Glutamatergic neuron (in vitro differentiated cells): ENCODE results near the gene CCL5. TPM values are rescaled to one million over a fixed set of nuclear protein-coding genes. Genes with fewer than 3 reads are reported as not detected.

Experiments used
- DNase-seq: peaks from one replicate; pipeline ENCODE4 v3.0.0; 2022
- H3K27ac Mint-ChIP-seq: one replicate; pipeline ENCODE4 v1.8.0; 2020; ENCODE audit warnings: mild to moderate bottlenecking, mixed read lengths, inconsistent platforms; ENCODE audit not compliant: unreplicated experiment
- H3K27me3 Mint-ChIP-seq: one replicate; pipeline ENCODE4 v1.8.0; 2020; ENCODE audit warnings: mild to moderate bottlenecking, moderate library complexity, mixed read lengths, inconsistent platforms; ENCODE audit not compliant: unreplicated experiment
- H3K36me3 Mint-ChIP-seq: one replicate; pipeline ENCODE4 v1.8.0; 2020; ENCODE audit warnings: mild to moderate bottlenecking, mixed read lengths, inconsistent platforms; ENCODE audit not compliant: unreplicated experiment
- H3K4me1 Mint-ChIP-seq: one replicate; pipeline ENCODE4 v1.8.0; 2020; ENCODE audit warnings: mild to moderate bottlenecking, low read depth, mixed read lengths, inconsistent platforms; ENCODE audit not compliant: unreplicated experiment
- H3K4me3 Mint-ChIP-seq: one replicate; pipeline ENCODE4 v1.8.0; 2020; ENCODE audit warnings: mild to moderate bottlenecking, mixed read lengths, inconsistent platforms; ENCODE audit not compliant: unreplicated experiment
- H3K9me3 Mint-ChIP-seq: one replicate; pipeline ENCODE4 v1.8.0; 2020; ENCODE audit warnings: mild to moderate bottlenecking, moderate library complexity, mixed read lengths, inconsistent platforms; ENCODE audit not compliant: unreplicated experiment
- total RNA-seq: library from RNA; stranded (reverse); fragmentation: NEBNext Ultra II Directional; extraction: Animal tissue kit (Norgen Biotek cat#: 25700); gene quantifications from one replicate; pipeline ENCODE4 v1.2.1, GENCODE V29; 2021; ENCODE audit not compliant: unreplicated experiment
- TF ChIP-seq, protein P1 (sequence below): fragments of 200-600 bp; sonication (generic); IDR thresholded peaks from one replicate; pipeline ENCODE4 v1.5.0; 2021; ENCODE audit not compliant: partially characterized antibody, unreplicated experiment

CCL5 gene
- total RNA-seq, 1 donor from 2014 or later = not detected

DNA sequence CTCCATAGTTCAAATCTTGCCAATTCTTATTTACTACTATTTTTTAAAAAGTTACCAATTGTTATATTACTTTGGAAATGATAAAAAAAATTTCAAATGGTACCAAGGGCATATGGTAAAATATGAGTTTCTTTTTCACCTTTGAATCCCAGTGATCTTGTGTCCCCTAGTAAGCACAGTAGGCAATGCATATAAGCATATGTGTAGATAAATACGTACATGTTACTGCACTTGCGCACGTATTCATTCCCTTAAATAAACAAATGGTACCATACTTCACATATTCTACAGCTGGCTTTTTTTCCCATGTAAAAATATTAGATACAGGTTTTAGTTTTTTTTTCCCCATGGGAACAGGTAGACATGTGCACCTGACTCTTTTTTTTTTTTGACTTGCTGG lies 39.1 kb downstream of the CCL5 start:
- no peaks in the 10 kb centered on the region for H3K36me3 Mint-ChIP-seq
- H3K27me3 Mint-ChIP-seq = peaks cover 2% of the 10 kb centered on the region
- H3K9me3 Mint-ChIP-seq = no peaks in the 10 kb centered on the region
- no peak for DNase-seq
- no peak overlapping the region for H3K27ac Mint-ChIP-seq
- TF ChIP-seq, protein P1, sequence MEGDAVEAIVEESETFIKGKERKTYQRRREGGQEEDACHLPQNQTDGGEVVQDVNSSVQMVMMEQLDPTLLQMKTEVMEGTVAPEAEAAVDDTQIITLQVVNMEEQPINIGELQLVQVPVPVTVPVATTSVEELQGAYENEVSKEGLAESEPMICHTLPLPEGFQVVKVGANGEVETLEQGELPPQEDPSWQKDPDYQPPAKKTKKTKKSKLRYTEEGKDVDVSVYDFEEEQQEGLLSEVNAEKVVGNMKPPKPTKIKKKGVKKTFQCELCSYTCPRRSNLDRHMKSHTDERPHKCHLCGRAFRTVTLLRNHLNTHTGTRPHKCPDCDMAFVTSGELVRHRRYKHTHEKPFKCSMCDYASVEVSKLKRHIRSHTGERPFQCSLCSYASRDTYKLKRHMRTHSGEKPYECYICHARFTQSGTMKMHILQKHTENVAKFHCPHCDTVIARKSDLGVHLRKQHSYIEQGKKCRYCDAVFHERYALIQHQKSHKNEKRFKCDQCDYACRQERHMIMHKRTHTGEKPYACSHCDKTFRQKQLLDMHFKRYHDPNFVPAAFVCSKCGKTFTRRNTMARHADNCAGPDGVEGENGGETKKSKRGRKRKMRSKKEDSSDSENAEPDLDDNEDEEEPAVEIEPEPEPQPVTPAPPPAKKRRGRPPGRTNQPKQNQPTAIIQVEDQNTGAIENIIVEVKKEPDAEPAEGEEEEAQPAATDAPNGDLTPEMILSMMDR = no peak
- no peak overlapping the region for H3K4me3 Mint-ChIP-seq
- no peaks in the 10 kb centered on the region for H3K4me1 Mint-ChIP-seq

DNA sequence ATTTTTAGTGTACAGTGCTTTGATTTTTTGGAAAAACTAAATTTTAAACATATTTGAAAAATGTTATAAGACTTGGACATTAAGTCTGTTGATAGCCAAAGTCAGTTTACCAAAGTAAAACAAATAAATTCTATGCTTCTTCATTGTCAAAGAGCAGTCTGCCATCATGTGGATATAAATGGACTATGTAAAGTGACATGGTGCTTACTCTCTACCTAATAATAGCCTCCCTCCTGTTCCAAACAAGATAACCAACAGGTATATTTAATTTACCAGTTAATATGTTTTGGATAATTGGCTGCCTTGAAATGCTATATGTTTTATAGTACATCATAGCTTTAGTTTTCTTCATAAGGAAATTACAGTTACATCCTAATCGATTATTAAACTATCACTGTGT lies 55.0 kb downstream of the CCL5 start:
- Mint-ChIP-seq H3K27me3 (peaks cover 3% of the 10 kb centered on the region), H3K9me3 (no peaks in the 10 kb centered on the region), H3K4me1 (no peaks in the 10 kb centered on the region), H3K27ac (no peak overlapping the region), H3K4me3 (no peak overlapping the region), H3K36me3 (no peaks in the 10 kb centered on the region)
- TF ChIP-seq, protein P1 = no peak
- DNase-seq = no peak

Other genes starting within 250 kb of the CCL5 start
- gene RASL10B, start 148.7 kb downstream of the CCL5 start, total RNA-seq = 3.3 TPM
- gene GAS2L2, start 127.1 kb downstream of the CCL5 start, total RNA-seq = 0.27 TPM
- gene C17orf50, start 119.5 kb downstream of the CCL5 start, total RNA-seq = not detected
- gene MMP28, start 84.7 kb downstream of the CCL5 start, total RNA-seq = 0.49 TPM
- 180 TPM for gene TAF15, start 70.9 kb downstream of the CCL5 start, total RNA-seq
- gene HEATR9, start 11.5 kb downstream of the CCL5 start, total RNA-seq = not detected
- gene RDM1, start 50.4 kb upstream of the CCL5 start, total RNA-seq = not detected
- gene LYZL6, start 63.4 kb upstream of the CCL5 start, total RNA-seq = not detected
- gene CCL16, start 101.1 kb upstream of the CCL5 start, total RNA-seq = not detected
- gene CCL14, start 106.4 kb upstream of the CCL5 start, total RNA-seq = not detected
- gene CCL15, start 121.2 kb upstream of the CCL5 start, total RNA-seq = not detected
- not detected for gene CCL23, start 137.6 kb upstream of the CCL5 start, total RNA-seq
- gene CCL18, start 183.9 kb upstream of the CCL5 start, total RNA-seq = not detected
- gene CCL3, start 209.8 kb upstream of the CCL5 start, total RNA-seq = not detected
- not detected for gene CCL4, start 223.5 kb upstream of the CCL5 start, total RNA-seq